Gastroesophageal sphincter (tissue), 3 donors: ENCODE measurements around the gene STAT2.

Experiments
- EP300 ChIP-seq: sonication (generic); formaldehyde crosslinking; IDR thresholded peaks from one replicate; pipeline ENCODE4 v1.6.1; 2017; ENCODE audit warnings: antibody characterized with exemption, mild to moderate bottlenecking
- POLR2A ChIP-seq, 2 donors: fragments of 450-650 bp; IDR thresholded peaks; one replicate each; pipeline ENCODE4 v1.6.1; 2017; ENCODE audit warnings: antibody characterized with exemption in 2 of 2, mild to moderate bottlenecking in 2 of 2, moderate library complexity in 1 of 2
- TF ChIP-seq, protein P1 (sequence below), 4 experiments: fragments of 200-600 bp in 2 of 4; fragments of 450-650 bp in 2 of 4; sonication (generic) in 1 of 4; IDR thresholded peaks; one replicate each; pipeline ENCODE4 v1.5.1; 2017 to 2019; ENCODE audit warnings: antibody characterized with exemption in 4 of 4, mild to moderate bottlenecking in 2 of 4, moderate library complexity in 2 of 4

DNA sequence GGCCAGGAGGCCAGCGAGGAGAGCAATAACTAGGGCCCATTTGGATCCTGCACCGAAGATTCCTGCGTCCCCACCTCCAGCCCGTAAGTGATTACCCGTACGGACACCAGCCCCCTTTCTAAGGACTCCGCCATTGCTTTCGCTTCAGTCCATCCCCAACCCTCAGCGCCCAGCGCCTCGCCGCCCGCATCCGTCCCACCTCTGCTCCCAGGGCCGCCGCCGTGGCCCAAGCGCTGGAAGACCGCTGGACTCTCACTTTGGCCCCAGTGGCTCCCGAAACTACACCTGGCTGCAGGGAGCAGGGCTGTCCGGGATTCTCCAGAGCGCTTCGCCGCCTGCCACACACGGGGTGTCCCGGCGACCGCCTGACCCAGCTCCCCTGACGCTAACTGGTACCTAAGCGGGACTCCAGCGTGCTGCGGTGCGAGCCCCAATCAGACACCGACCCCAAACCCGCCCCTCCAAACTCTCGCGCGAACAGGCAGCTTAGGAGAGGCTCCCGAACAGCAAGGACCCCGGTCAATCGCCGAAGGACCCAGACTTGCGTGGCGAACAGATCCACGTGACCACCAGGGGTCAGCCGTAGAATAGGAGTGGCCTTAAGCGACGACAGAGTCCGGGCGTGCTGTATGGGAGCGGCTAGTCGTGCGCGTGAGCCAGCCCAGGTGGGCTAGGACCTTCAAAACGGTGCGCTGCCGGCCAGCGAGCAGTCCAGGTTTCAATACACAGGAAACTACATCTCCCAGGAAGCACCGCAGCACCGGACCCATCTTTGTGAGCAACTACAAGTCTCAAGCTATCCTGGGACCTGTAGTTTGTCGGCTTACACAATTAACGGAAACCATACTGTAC is 44.1 kb downstream of the STAT2 start, which contains the start of gene CNPY2:
- TF ChIP-seq, protein P1, sequence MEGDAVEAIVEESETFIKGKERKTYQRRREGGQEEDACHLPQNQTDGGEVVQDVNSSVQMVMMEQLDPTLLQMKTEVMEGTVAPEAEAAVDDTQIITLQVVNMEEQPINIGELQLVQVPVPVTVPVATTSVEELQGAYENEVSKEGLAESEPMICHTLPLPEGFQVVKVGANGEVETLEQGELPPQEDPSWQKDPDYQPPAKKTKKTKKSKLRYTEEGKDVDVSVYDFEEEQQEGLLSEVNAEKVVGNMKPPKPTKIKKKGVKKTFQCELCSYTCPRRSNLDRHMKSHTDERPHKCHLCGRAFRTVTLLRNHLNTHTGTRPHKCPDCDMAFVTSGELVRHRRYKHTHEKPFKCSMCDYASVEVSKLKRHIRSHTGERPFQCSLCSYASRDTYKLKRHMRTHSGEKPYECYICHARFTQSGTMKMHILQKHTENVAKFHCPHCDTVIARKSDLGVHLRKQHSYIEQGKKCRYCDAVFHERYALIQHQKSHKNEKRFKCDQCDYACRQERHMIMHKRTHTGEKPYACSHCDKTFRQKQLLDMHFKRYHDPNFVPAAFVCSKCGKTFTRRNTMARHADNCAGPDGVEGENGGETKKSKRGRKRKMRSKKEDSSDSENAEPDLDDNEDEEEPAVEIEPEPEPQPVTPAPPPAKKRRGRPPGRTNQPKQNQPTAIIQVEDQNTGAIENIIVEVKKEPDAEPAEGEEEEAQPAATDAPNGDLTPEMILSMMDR (IDR thresholded peaks at IDR 0.05), result peak in 3 of 4 experiments; percentile 16 to 42 (median 29)
- TF ChIP-seq EP300 (no peak), POLR2A (IDR thresholded peaks at IDR 0.05) (peak; percentile 75 to 76)
